ENCODE results near the gene HIVEP3. TPM values are rescaled to one million over a fixed set of nuclear protein-coding genes. Genes with fewer than 3 reads are reported as not detected.

The HIVEP3 gene
- total RNA-seq, 1 experiment from 2014 or later = 1.4 TPM

GRCh38 chr1:41914516-41914915 is 4.2 kb downstream of the HIVEP3 start:
- Histone ChIP-seq H4K20me1 (ENCODE audit: control insufficient read depth, insufficient read depth, insufficient read length) (no peaks in the 10 kb centered on the region), H3T11ph (ENCODE audit: low read length) (no peak overlapping the region), H2BK12ac (ENCODE audit: insufficient read length, low read depth, low read length) (no peak overlapping the region), H2AFZ (ENCODE audit: low read length) (no peak overlapping the region), H3K4ac (ENCODE audit: low read depth, low read length) (no peak overlapping the region), H3K27me3 (ENCODE audit: insufficient read depth, low read length) (peaks cover 22% of the 10 kb centered on the region), H2BK15ac (ENCODE audit: low read depth, low read length) (no peak overlapping the region), H3K9me3 (ENCODE audit: control insufficient read depth, low read depth, low read length) (no peaks in the 10 kb centered on the region), H3K23me2 (ENCODE audit: insufficient read length, low read depth, low read length, poor library complexity, severe bottlenecking) (peaks cover 12% of the 10 kb centered on the region), H3K4me1 (ENCODE audit: insufficient read depth, low read length) (peaks cover 7% of the 10 kb centered on the region), H3K18ac (ENCODE audit: insufficient read length, low read depth, low read length) (no peak overlapping the region), H3K27ac (ENCODE audit: insufficient read length, low read depth, low read length) (no peak overlapping the region), H2AK5ac (ENCODE audit: insufficient read length, low read length) (no peak overlapping the region), H2BK5ac (ENCODE audit: insufficient read length, low read length) (no peak overlapping the region), H3K4me2 (ENCODE audit: insufficient read depth, insufficient read length, low read length) (no peak overlapping the region), H2BK120ac (ENCODE audit: low read depth, low read length, poor library complexity, severe bottlenecking) (no peak overlapping the region), H4K8ac (replicated peaks; ENCODE audit: insufficient read length, low read depth, low read length) (no peak overlapping the region), H4K91ac (ENCODE audit: insufficient read length, low read depth, low read length) (no peak overlapping the region), H3K79me2 (ENCODE audit: insufficient read depth, low read length) (no peaks in the 10 kb centered on the region), H4K5ac (ENCODE audit: insufficient read length, low read depth, low read length) (no peak overlapping the region), H2BK20ac (ENCODE audit: low read depth, low read length, poor library complexity, severe bottlenecking) (no peak overlapping the region), H3K9ac (ENCODE audit: extremely low read depth, insufficient read length, low read length) (no peak overlapping the region), H3K23ac (ENCODE audit: insufficient read length, low read depth, low read length) (no peak overlapping the region), H3K79me1 (ENCODE audit: insufficient read depth, low read depth, low read length, poor library complexity, severe bottlenecking) (no peaks in the 10 kb centered on the region), H3K56ac (ENCODE audit: insufficient read length, low read depth, low read length) (no peak overlapping the region), H3K14ac (ENCODE audit: insufficient read depth, low read length) (no peak overlapping the region)
- no peak overlapping the region for H3K4me3 Mint-ChIP-seq
- DNase-seq = no peak
- H3K9me3 Mint-ChIP-seq = peaks cover 2 to 3% of the 10 kb centered on the region in 2 experiments; a peak in 3 of 5 replicates
- no peak overlapping the region for H3K27ac Mint-ChIP-seq
- peaks cover 22 to 24% of the 10 kb centered on the region in 2 experiments for H3K4me1 Mint-ChIP-seq
- WGBS (ENCODE audit: extremely low coverage, insufficient read length, low lambda C conversion rate) = no CpG with 5 or more reads among the region's 3 CpGs
- H3K36me3 Mint-ChIP-seq (ENCODE audit: insufficient read depth in 1 of 3, low read depth in 3 of 3) = peaks cover 0 to 2% (median 0%) of the 10 kb centered on the region in 3 experiments; a peak in 1 of 7 replicates
- no peak for TF ChIP-seq CTCF (conservative IDR thresholded peaks at IDR 0.05)
- H3K27me3 Mint-ChIP-seq (ENCODE audit: low read depth) = peaks cover 47% of the 10 kb centered on the region

All from H9 (cell line).